ENCODE data around the gene MYCN. TPM values are rescaled to one million over a fixed set of nuclear protein-coding genes. Genes with fewer than 3 reads are reported as not detected.
"Not testable (repeated sequence)": the region's sequence is repeated elsewhere in the genome, so short reads cannot be mapped to it uniquely, and the experiment has no call there.

MYCN gene
- total RNA-seq, 6 experiments from 2014 or later, result not detected

DNA sequence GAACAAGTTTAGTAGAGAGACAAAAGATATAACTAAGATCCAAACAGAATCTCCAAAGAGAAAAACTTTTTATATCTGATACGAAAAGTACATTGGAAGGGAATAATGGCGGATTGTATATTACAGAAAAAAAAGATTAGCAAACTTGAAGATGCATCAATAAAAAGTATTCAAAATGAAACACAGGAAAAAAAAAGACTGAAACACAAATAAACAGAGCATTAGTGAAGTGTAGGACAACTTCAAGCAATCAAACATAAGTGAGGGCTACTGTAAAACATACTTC is 41.1 kb upstream of the MYCN start:
- TF ChIP-seq, protein P1, sequence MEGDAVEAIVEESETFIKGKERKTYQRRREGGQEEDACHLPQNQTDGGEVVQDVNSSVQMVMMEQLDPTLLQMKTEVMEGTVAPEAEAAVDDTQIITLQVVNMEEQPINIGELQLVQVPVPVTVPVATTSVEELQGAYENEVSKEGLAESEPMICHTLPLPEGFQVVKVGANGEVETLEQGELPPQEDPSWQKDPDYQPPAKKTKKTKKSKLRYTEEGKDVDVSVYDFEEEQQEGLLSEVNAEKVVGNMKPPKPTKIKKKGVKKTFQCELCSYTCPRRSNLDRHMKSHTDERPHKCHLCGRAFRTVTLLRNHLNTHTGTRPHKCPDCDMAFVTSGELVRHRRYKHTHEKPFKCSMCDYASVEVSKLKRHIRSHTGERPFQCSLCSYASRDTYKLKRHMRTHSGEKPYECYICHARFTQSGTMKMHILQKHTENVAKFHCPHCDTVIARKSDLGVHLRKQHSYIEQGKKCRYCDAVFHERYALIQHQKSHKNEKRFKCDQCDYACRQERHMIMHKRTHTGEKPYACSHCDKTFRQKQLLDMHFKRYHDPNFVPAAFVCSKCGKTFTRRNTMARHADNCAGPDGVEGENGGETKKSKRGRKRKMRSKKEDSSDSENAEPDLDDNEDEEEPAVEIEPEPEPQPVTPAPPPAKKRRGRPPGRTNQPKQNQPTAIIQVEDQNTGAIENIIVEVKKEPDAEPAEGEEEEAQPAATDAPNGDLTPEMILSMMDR (IDR thresholded peaks at IDR 0.05), result no peak
- peaks cover 5% of the 10 kb centered on the region; the same call in 1 of the 2 replicates for H3K36me3 Mint-ChIP-seq (ENCODE audit: low read depth)
- H3K4me1 Mint-ChIP-seq (ENCODE audit: low read depth), result no peaks in the 10 kb centered on the region
- H3K9me3 Mint-ChIP-seq, result peaks cover 39% of the 10 kb centered on the region
- no peak for DNase-seq
- no peaks in the 10 kb centered on the region for H3K27me3 Mint-ChIP-seq (ENCODE audit: insufficient read depth)
- H3K27ac Mint-ChIP-seq, result no peak overlapping the region
- no peak overlapping the region for H3K4me3 Mint-ChIP-seq

DNA sequence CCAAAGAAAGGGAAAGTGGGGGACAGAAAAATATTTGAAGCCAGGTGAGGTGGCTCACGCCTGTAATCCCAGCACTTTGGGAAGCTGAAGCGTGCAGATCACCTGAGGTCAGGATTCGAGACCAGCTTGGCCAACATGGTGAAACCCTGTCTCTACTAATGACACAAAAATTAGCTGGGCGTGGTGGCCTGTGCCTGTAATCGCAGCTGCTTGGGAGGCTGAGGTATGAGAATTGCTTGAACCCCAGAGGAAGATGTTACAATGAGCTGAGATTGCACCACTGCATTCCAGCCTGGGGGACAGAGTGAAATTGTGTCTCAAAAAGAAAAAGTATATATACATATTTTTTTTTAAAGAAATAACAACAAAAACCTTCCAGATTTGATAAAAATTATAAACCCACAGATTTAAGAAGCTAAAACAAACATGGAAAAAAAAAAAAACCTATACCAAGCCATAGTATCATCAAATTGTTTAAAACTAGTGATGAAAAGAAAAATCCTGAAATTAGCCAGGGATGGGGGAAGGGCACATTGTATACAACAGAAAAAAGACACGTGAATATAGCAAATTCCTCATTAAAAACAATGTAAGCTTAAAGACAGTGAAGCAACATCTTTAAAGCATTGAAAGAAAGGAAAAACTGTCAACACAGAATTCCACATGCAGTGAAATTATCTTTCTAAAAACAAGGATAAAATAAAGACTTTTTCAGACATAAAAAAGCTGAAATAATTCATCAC is 40.4 kb upstream of the MYCN start:
- TF ChIP-seq, protein P1 (IDR thresholded peaks at IDR 0.05), result no peak
- Mint-ChIP-seq H3K27me3 (ENCODE audit: insufficient read depth) (no peaks in the 10 kb centered on the region), H3K27ac (no peak overlapping the region), H3K4me1 (ENCODE audit: low read depth) (no peaks in the 10 kb centered on the region), H3K36me3 (ENCODE audit: low read depth) (peaks cover 5% of the 10 kb centered on the region; the same call in 1 of the 2 replicates), H3K9me3 (peaks cover 39% of the 10 kb centered on the region), H3K4me3 (no peak overlapping the region)
- DNase-seq, result no peak

DNA sequence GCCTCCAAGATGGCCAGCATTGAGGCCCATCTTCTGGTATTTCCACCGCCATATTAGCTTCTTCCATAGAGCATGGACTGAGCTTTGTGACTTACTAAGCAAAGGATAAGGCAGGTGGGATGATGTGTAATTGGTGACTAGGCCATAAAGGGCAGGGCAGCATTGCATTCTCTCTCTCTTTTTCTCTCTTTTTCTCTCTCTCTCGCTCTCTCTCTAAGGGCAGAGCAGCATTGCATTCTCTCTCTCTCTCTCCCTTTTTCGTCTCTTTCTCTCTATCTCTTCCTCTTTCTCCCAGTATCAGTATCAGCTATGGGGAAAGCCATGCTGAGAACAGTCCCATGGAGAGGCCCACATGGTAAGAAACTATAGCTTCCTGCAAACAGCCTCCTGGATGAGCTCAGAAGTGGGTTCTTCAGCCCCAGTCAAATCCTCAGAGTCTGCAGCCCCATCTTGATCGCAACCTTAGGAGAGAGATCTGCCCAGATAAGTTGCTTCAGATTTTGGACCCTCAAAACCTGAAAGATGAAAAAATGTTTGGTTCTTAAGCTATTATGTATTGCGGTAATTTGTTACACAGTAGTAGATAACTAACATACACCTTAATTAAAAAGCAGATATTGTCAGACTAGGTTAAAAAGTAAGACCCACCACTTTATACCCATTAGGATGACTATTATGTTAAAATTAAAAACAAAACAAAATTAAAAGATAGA is 39.1 kb upstream of the MYCN start:
- Mint-ChIP-seq H3K4me3 (no peak overlapping the region), H3K9me3 (peaks cover 49% of the 10 kb centered on the region), H3K27me3 (ENCODE audit: insufficient read depth) (no peaks in the 10 kb centered on the region), H3K27ac (no peak overlapping the region), H3K36me3 (ENCODE audit: low read depth) (peaks cover 5% of the 10 kb centered on the region; the same call in 1 of the 2 replicates), H3K4me1 (ENCODE audit: low read depth) (no peaks in the 10 kb centered on the region)
- TF ChIP-seq, protein P1 (IDR thresholded peaks at IDR 0.05), result no peak
- no peak for DNase-seq

DNA sequence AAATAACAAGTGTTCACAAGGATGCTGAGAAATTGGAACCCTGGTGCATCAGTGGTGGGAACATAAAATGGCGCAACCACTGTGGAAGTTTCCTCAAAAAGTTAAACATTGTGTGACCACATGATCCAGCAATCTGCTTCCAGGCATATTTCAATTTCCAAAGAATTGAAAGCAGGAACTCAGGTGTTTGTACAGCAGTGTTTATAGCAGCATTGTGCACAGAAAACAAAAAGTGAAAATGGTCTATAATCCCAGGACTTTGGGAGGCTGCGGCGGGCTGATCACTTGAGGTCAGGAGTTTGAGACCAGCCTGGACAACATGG is 38.6 kb upstream of the MYCN start:
- TF ChIP-seq, protein P1 (IDR thresholded peaks at IDR 0.05), result no peak
- Mint-ChIP-seq H3K9me3 (peaks cover 47% of the 10 kb centered on the region), H3K27me3 (ENCODE audit: insufficient read depth) (no peaks in the 10 kb centered on the region), H3K36me3 (ENCODE audit: low read depth) (peaks cover 5% of the 10 kb centered on the region; the same call in 1 of the 2 replicates), H3K4me1 (ENCODE audit: low read depth) (no peaks in the 10 kb centered on the region), H3K27ac (no peak overlapping the region), H3K4me3 (no peak overlapping the region)
- no peak for DNase-seq

DNA sequence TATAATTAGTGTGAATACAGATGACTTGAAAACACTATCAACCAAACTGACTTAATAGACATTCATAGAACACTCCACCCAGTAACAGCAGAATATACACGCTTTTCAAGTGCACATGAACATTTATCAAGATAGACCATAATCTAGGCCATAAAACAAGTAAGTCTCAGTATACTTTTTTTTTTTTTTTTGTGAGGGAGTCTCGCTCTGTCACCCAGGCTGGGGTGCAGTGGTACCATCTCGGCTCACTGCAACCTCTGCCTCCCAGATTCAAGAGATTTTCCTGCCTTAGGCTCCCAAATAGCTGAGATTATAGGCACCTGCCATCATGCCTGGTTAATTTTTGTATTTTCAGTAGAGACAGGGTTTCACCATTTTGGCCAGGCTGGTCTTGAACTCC is 36.4 kb upstream of the MYCN start:
- DNase-seq; H3K27me3 Mint-ChIP-seq (ENCODE audit: insufficient read depth); H3K4me3 Mint-ChIP-seq; H3K4me1 Mint-ChIP-seq (ENCODE audit: low read depth); H3K36me3 Mint-ChIP-seq (ENCODE audit: low read depth); H3K27ac Mint-ChIP-seq: not testable (repeated sequence)
- peaks cover 44% of the 10 kb centered on the region for H3K9me3 Mint-ChIP-seq

DNA sequence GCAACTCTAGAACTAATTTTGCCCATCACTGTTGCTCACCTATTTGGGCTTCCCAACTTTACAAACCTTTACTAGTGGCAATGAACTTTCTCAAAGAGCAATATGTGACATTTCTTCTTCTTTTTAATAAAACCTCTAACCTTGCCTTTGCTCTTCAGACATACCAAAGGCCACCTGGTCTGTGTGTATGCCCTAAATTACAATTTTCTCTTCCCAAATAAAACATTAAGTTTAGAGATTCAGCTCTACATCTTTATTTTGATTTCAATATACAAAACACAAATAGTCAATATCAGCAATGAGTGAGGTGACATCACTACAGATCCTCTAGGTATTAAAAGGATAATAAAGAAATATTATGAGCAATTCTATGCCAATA is 35.1 kb upstream of the MYCN start:
- TF ChIP-seq, protein P1 (IDR thresholded peaks at IDR 0.05), result no peak
- H3K27ac Mint-ChIP-seq, result no peak overlapping the region
- H3K36me3 Mint-ChIP-seq (ENCODE audit: low read depth), result no peaks in the 10 kb centered on the region
- H3K27me3 Mint-ChIP-seq (ENCODE audit: insufficient read depth), result no peaks in the 10 kb centered on the region
- H3K4me1 Mint-ChIP-seq (ENCODE audit: low read depth), result no peaks in the 10 kb centered on the region
- peaks cover 38% of the 10 kb centered on the region for H3K9me3 Mint-ChIP-seq
- no peak for DNase-seq
- no peak overlapping the region for H3K4me3 Mint-ChIP-seq
